T-helper 2 cell (primary cell): Measurements from ENCODE around the gene DHX57.
"Not testable (repeated sequence)": the region's sequence is repeated elsewhere in the genome, so short reads cannot be mapped to it uniquely, and the experiment has no call there.

Source experiments
- DNase-seq, 5 experiments: peaks; one replicate each; pipeline versions ENCODE4 v3.0.0 to v3.0.0-alpha.2; 2012 to 2022

The DHX57 gene

GRCh38 chr2:38863061-38863695 lies 12.6 kb downstream of the DHX57 start:
- peak in 1 of 5 experiments; percentile 59 for DNase-seq

GRCh38 chr2:38862476-38862875 lies 13.3 kb downstream of the DHX57 start:
- DNase-seq, result no peak

DNA sequence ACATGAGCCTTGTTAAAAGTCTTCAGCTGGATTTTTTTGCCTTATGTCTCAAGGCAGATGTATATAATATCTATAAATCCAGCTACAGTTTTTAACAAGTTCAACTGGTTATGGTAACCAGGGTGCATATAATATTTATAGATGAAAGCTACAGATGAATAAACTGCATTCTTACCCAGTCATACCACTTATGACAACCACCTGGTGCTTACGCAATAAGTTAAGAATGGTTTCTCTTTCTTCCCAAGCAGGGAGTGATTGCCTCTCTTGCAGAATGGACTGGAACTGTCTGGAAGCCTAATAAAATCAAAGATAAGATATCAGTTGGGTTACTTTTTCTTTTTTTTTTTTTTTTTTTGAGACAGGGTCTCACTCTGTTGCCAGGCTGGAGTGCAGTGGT lies 19.6 kb downstream of the DHX57 start:
- no peak for DNase-seq

- DNase-seq, result peak in 1 of 5 experiments; percentile 13
Measured at GRCh38 chr2:38850045-38850444, 25.7 kb downstream of the DHX57 start.

GRCh38 chr2:38836791-38837190 lies 38.9 kb downstream of the DHX57 start:
- no peak for DNase-seq

GRCh38 chr2:38835990-38836389 lies 39.7 kb downstream of the DHX57 start:
- DNase-seq, result no peak

GRCh38 chr2:38835015-38835601 lies 40.6 kb downstream of the DHX57 start:
- peak in 1 of 5 experiments; percentile 23 for DNase-seq

DNA sequence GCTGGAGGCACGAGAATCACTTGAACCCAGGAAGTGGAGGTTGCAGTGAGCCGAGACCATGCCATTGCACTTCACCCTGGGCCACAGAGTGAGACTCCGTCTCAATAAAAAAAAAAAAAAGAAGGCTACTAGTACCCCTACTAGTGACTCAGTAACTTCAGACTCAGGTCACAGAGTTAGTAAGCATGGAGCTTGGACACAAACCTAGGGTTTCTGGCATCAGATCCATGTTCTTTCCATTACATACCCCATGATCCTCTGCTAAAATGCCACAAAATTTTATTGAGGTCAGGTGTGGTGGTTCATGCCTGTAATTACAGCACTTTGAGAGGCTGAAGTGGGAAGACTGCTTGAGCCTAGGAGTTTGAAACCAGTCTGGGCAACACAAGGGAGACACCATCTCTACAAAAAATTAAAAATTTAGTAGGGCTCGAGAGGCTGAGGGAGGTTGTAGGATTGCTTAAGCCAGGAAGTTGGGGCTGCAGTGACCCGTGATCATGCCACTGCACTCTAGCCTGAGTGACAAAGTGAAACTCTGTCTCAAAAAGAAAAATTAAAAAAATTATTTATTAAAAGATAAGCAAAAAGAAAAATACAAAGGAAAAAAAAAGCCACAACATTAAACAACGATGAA lies 45.1 kb downstream of the DHX57 start:
- no peak for DNase-seq

DNA sequence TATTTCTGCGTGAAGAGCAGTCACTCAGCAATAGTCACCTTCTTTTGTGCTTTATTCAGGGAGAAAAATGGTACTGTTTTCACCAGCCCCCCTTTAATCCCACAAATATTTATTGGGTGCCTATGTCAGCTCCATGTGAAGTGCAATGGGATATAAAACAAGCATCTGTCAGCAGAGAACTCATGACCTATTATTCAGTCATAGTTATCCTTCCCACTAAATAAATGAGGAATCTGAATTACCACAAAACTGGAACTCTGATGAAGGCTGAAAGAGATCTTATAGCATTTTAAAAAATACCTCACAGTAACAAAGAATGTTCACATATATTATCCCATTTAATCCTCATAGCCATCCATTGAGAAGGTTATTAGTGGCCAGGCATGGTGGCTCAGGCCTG lies 45.8 kb downstream of the DHX57 start:
- DNase-seq, result no peak

DNA sequence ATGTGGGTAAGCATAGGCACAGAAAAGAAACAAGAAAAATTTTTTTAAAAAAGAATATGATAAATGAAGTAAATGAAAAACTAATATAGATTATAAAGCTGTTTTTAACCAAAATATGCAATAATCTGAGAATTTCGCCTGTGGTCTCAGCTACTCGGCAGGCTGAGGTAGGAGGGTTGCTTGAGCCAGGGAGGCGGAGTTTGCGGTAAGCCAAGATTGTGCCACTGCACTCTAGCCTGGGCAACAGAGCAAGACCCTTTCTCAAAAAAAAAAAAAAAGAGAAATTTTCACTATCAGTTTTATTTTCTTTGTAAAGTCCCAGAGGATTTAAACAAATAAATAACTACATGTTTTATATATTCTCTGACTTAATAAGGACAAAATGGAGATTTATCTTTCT lies 47.3 kb downstream of the DHX57 start:
- DNase-seq, result no peak

DNA sequence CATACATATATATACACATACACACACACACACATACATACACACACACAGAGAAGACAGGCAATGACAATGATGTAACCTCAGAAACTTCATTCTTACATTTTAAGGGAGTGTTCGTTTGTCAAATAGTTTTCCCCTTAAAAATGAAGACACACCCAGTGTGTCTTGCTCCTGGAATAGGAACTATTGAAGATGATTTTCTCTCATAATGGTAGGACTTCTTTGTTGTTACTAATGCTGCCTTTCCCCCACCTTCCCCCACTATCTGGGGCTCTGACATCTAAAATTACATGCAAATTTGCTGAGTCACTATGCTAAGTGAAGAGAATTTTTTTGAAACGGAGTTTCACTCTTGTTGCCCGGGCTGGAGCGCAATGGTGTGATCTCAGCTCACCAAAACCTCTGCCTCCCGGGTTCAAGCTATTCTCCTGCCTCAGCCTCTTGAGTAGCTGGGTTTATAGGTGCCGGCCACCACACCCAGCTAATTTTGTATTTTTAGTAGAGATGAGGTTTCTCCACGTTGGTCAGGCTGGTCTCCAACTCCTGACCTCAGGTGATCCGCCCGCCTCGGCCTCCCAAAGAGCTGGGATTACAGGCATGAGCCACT lies 48.1 kb downstream of the DHX57 start:
- peak in 1 of 5 experiments; percentile 3 for DNase-seq

DNA sequence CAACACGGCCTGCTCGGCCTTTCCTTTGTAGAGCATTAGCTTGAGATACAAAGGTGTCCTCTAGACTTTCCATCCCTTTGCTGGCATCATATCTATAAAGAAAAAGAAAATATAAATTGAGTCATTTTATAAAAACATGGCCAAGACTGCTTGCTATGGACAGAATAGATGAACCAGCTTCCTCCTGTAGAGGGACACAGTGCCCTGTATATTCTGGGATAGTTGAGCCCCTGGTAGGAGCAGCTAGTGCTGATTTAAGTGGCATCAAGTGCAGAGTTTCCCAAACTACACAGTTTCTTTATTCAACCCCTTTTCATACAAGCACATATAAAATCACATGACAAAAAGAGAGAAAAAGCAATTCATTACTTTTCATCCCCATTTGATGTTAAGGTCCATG lies 49.8 kb downstream of the DHX57 start:
- DNase-seq, result no peak

DNA sequence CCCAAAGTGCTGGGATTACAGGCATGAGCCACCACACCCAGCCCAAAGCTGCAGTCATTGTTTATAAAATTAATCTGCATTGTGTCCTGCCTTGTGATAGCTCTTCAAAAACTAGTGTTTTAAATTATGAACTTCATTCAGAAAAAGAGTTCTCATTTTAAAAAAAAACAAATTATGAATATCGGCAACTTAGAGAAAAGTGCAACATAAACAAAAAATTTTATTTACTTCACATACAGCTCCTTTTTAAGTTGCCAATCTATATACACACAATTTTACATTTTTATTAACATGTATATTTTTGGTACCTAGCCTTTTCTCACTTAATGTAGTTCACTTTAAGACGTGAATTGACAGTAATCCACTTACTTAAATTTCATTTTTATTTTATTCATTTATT lies 50.8 kb downstream of the DHX57 start:
- DNase-seq, result no peak

DNA sequence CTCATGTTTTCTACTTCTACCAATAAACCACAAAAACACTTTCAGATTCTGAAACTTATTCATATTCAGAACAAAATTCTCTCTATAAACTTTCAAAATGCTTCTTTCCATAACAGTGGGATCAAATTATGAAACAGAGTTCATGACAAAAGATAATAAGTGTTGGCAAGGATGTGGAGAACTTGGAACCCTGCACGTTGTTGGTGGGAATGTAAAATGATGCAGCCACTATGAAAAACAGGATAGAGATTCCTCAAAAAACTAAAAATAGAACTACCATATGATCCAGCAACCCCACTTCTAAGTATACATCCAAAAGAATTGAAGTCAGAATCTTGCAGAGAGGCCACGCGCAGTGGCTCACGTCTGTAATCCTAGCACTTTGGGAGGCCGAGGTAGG lies 52.3 kb downstream of the DHX57 start:
- DNase-seq, result no peak

DNA sequence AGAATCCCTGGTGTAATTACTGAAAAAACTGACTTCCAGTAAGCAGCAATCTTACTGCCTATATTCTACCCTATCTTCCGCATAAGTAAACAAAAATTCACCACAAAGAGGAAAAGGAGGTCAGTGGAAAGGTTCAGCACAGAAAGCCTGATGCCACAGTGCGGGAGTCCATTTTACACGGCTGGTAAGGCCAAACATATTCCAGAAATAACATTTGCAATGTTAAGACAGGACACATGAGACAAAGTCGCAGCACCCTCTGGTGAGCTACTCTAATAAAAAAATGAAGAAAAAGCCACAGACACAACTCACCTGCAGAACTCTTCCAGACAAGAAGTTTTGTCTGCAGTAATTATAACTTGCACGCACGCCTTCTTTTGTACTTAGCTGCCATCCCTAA lies 57.2 kb downstream of the DHX57 start:
- no peak for DNase-seq

- DNase-seq, result no peak
Measured at GRCh38 chr2:38815936-38816335, 59.8 kb downstream of the DHX57 start.

DNA sequence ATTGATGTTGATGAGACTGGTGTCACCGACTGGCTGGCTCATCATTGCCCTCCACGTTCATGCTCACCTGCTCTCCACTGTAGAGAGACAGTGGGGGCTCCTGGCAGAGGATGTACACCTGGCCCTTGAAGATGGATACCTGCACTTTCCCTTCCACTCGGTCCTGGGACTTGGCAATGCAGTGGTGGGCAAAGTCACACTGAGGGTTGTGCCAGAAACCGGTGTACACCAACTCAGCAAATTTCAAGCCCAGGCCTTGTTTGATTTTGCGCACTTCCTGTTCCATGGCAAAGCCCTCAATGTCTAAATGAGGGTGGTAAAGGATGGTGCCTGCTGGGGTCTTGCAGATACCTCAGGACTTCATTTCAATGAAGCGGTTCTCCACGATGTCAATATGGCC lies 65.2 kb downstream of the DHX57 start:
- no peak for DNase-seq

DNA sequence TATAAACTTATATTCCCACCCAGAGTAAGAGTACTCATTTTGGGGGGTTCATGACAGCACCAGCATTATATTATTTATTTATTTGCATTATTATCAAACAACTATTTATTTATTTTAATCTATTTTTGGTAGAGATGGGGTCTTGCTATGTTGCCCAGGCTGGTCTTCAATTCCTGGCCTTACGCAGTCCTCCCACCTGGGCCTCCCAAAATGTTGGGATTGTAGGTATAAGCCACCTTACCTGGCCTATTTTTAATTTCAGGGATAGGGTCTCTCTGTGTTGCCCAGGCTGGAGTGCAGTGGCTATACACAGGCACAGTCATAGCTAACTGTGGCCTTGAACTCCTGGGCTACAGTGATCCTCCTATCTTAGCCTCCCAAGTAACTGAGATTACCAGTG lies 67.1 kb downstream of the DHX57 start:
- DNase-seq, result no peak

DNA sequence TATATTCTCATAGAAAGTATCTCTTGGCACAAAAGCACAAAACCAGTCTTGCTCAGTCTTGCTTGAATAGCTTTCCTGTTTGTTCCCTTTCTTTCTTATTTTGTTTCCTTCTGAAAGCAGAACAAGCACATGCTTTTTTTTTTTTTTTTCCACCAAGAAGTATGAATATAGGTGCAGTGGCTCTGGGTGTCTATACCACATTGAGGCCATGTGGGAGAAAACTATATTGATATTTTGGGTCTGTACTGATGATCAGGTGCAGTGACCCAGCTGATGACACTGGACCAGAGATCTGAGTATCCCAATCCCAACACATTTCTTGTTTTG lies 69.0 kb downstream of the DHX57 start:
- DNase-seq, result no peak

DNA sequence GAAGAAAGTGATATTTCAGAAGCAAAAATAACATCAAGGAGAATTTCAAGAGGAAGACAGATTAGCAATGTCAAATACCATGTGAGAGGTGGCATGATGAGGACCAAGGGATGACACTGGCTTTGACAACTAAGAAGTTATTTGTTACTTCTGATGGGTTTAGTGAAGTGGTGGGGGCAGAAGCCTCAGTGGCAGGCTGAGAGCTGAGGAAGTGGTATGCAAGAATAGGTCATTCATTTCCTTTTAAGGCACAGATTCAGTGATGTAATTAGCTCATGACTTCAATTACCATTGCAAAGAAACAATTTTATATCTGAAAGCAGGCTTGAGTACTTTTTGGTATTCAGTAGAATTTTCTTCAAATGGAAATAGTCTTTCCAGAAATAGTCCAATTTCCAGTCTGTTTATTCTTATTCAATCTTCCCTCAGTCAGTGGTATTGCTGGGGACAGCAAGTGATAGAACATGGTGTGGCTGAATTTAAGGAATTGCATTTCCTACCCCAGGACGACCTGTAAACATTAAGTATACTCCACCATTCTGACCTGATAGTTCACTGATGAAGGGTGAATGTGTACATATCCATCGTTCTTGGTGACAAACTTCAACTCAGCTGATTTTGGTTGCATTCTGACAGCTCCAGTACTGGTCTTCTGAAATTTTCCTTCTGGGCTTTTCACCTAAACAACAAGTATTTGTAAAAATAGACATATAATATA lies 69.6 kb downstream of the DHX57 start:
- peak in 1 of 5 experiments; percentile 42 for DNase-seq

DNA sequence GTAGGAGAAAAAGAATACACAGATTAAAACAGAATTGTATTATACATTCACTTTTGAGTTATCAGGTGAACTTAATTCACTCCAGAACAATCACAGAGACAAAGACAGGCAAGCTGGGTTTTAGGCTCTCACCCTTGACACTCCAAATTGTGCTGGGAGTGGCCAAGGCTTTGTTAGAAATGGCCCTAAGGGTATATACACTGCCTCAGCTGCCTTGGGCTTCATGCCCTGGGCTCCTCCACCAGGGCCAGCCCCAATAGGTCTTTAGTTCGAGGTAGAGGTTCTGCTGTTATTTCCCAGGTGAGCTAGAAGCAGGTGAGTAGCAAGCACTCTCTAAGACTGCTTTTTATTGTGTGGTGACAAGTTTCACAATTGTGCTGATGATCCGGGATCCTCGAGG lies 77.8 kb downstream of the DHX57 start:
- no peak for DNase-seq

DNA sequence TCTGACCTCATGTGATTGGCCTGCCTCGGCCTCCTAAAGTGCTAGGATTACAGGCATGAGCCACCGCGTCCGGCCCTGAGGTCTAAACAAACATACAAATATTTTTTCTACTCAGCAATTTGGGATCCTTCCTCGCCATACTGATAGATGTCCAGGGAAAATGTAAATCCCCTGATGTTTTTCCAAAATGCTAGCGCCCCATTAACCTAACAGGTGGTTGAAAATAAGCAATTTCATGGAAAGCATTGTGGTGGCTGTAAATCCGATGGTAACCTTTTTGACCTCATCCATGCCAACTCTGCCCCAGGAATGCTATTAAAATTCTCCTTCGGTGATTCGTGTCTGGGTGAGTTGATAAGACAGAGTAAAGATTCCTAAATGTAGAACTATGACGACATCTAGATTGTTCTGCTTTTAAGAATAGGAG lies 78.5 kb downstream of the DHX57 start:
- no peak for DNase-seq

DNA sequence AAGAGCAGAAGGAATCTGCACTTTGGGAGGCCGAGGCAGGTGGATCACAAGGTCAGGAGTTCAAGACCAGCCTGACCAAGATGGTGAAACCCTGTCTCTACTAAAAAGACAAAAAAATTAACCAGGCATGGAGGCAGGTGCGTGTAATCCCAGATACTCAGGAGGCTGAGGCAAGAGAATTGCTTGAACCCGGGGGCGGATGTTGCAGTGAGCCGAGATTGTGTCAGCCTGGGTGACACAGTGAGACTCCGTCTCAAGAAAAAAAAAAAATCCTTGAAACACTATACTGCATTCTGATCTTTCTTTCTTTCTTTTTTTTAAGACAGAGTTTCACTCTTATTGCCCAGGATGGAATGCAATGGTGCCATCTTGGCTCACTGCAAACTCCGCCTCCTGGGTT lies 80.7 kb downstream of the DHX57 start:
- DNase-seq, result not testable (repeated sequence)
